Neuronal stem cell (in vitro differentiated cells): ENCODE measurements around the gene GJB5.

Experiments used
- DNase-seq: peaks from one replicate; pipeline ENCODE4 v3.0.0-alpha.2; 2013; ENCODE audit warnings: low spot score
- H2AFZ ChIP-seq: one replicate; pipeline ENCODE4 v1.6.1; 2013; ENCODE audit warnings: mild to moderate bottlenecking, low read length, inconsistent platforms
- H2AK5ac ChIP-seq: 2 replicates; pipeline ENCODE4 v1.6.1; 2013; ENCODE audit warnings: low read depth, mild to moderate bottlenecking, inconsistent platforms, low read length, moderate library complexity, mixed read lengths
- H2BK120ac ChIP-seq: 2 replicates; pipeline ENCODE4 v1.6.1; 2013; ENCODE audit warnings: low read depth, mild to moderate bottlenecking, inconsistent platforms, low read length, moderate library complexity, mixed read lengths
- H2BK12ac ChIP-seq: one replicate; pipeline ENCODE4 v1.6.1; 2013; ENCODE audit warnings: low read length, inconsistent platforms
- H2BK15ac ChIP-seq: 2 replicates; pipeline ENCODE4 v1.6.1; 2013; ENCODE audit warnings: mild to moderate bottlenecking, low read length, inconsistent platforms, mixed read lengths
- H2BK5ac ChIP-seq: one replicate; pipeline ENCODE4 v1.6.1; 2013; ENCODE audit warnings: inconsistent platforms, mild to moderate bottlenecking, low read length, moderate library complexity
- H3K14ac ChIP-seq: one replicate; pipeline ENCODE4 v1.6.1; 2013; ENCODE audit warnings: low read length, inconsistent platforms
- H3K18ac ChIP-seq: 2 replicates; pipeline ENCODE4 v1.6.1; 2013; ENCODE audit warnings: low read length, inconsistent platforms
- H3K23ac ChIP-seq: 2 replicates; pipeline ENCODE4 v1.6.1; 2013; ENCODE audit warnings: low read depth, mild to moderate bottlenecking, mixed read lengths, low read length, inconsistent platforms; ENCODE audit not compliant: poor library complexity
- H3K27ac ChIP-seq: replicated peaks from 3 replicates; pipeline ENCODE4 v1.5.1; 2013; ENCODE audit warnings: low read length, inconsistent platforms
- H3K27me3 ChIP-seq, 3 experiments: 2 replicates each; pipeline ENCODE4 v1.6.1; 2013; ENCODE audit warnings: low read length in 3 of 3, mild to moderate bottlenecking in 2 of 3, inconsistent platforms in 1 of 3, low read depth in 1 of 3, mixed read lengths in 1 of 3, moderate library complexity in 1 of 3; ENCODE audit not compliant: control insufficient read depth in 3 of 3, insufficient read depth in 3 of 3
- H3K36me3 ChIP-seq, 2 donors: replicated peaks in 1 of 2; 2 replicates each; pipeline ENCODE4 v1.6.1; 2013; ENCODE audit warnings: low read length in 2 of 2; ENCODE audit not compliant: control insufficient read depth in 2 of 2, insufficient read depth in 2 of 2
- H3K4ac ChIP-seq: 2 replicates; pipeline ENCODE4 v1.6.1; 2013; ENCODE audit warnings: inconsistent platforms, mild to moderate bottlenecking, low read length, moderate library complexity
- H3K4me1 ChIP-seq, 2 donors: 1 replicate in 1 of 2; 2 replicates in 1 of 2; pipeline ENCODE4 v1.6.1; 2013; ENCODE audit warnings: low read length in 2 of 2, low read depth in 1 of 2; ENCODE audit not compliant: control insufficient read depth in 2 of 2, insufficient read depth in 1 of 2
- H3K4me2 ChIP-seq: one replicate; pipeline ENCODE4 v1.6.1; 2013; ENCODE audit warnings: mild to moderate bottlenecking, low read length, inconsistent platforms; ENCODE audit not compliant: insufficient read depth, poor library complexity, severe bottlenecking
- H3K4me3 ChIP-seq, 2 donors: 2 replicates each; pipeline ENCODE4 v1.5.1; 2013; ENCODE audit warnings: low read length in 2 of 2, mild to moderate bottlenecking in 2 of 2, inconsistent platforms in 1 of 2, moderate library complexity in 1 of 2
- H3K79me1 ChIP-seq: one replicate; pipeline ENCODE4 v1.6.1; 2013; ENCODE audit warnings: low read depth, mild to moderate bottlenecking, inconsistent platforms, low read length, moderate library complexity
- H3K9ac ChIP-seq: one replicate; pipeline ENCODE4 v1.6.1; 2013; ENCODE audit warnings: mild to moderate bottlenecking, low read depth, low read length, inconsistent platforms; ENCODE audit not compliant: poor library complexity
- H3K9me3 ChIP-seq, 2 donors: replicated peaks in 1 of 2; 2 replicates each; pipeline versions ENCODE3 to v1.6.1; 2013; ENCODE audit warnings: low read length in 2 of 2, mild to moderate bottlenecking in 2 of 2, inconsistent platforms in 1 of 2, low read depth in 1 of 2, mixed read lengths in 1 of 2, moderate library complexity in 1 of 2; ENCODE audit not compliant: control insufficient read depth in 2 of 2, insufficient read depth in 1 of 2
- H4K8ac ChIP-seq: one replicate; pipeline ENCODE4 v1.6.1; 2013; ENCODE audit warnings: low read depth, mild to moderate bottlenecking, inconsistent platforms, low read length, moderate library complexity
- H4K91ac ChIP-seq: one replicate; pipeline ENCODE4 v1.6.1; 2013; ENCODE audit warnings: low read length, low read depth, mild to moderate bottlenecking, inconsistent platforms; ENCODE audit not compliant: poor library complexity
- WGBS, 2 donors: extraction: QIAGEN DNeasy Blood & Tissue Kit; methylation state at CpG; one replicate each; pipeline ENCODE4 v1.1.7; 2013; ENCODE audit warnings: missing lambda C conversion rate in 2 of 2, mixed read lengths in 1 of 2; ENCODE audit not compliant: insufficient read length in 2 of 2, insufficient replicate concordance in 1 of 2; ENCODE audit errors: extremely low coverage in 2 of 2; 5-methylcytosine and 5-hydroxymethylcytosine counted together

The GJB5 gene

DNA sequence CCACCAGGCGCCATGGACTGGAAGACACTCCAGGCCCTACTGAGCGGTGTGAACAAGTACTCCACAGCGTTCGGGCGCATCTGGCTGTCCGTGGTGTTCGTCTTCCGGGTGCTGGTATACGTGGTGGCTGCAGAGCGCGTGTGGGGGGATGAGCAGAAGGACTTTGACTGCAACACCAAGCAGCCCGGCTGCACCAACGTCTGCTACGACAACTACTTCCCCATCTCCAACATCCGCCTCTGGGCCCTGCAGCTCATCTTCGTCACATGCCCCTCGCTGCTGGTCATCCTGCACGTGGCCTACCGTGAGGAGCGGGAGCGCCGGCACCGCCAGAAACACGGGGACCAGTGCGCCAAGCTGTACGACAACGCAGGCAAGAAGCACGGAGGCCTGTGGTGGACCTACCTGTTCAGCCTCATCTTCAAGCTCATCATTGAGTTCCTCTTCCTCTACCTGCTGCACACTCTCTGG, 29.9 kb downstream of the GJB5 start:
- Histone ChIP-seq H3K14ac (no peak overlapping the region), H3K9me3 (peaks cover 2 to 5% of the 10 kb centered on the region in 2 donors), H3K4me1 (peaks cover 0 to 6% of the 10 kb centered on the region in 2 donors), H2AK5ac (no peak overlapping the region), H3K4ac (no peak overlapping the region), H2BK15ac (no peak overlapping the region), H2BK120ac (no peak overlapping the region), H3K23ac (peak overlapping the region; percentile 39), H2BK5ac (no peak overlapping the region), H3K4me3 (no peak overlapping the region), H3K4me2 (no peak overlapping the region), H3K27ac (no peak overlapping the region), H4K91ac (no peak overlapping the region), H3K27me3 (peaks cover 11 to 40% (median 32%) of the 10 kb centered on the region in 3 experiments), H2AFZ (no peak overlapping the region), H4K8ac (no peak overlapping the region), H3K36me3 (no peaks in the 10 kb centered on the region), H2BK12ac (no peak overlapping the region), H3K18ac (no peak overlapping the region), H3K9ac (no peak overlapping the region), H3K79me1 (no peaks in the 10 kb centered on the region)
- no CpG with 5 or more reads among the region's 28 CpGs for WGBS, 2 donors
- no peak for DNase-seq

- H3K4me1 ChIP-seq: peaks cover 0 to 6% of the 10 kb centered on the region in 2 donors
- no peak overlapping the region for H2BK5ac ChIP-seq
- no peak overlapping the region for H3K27ac ChIP-seq
- H3K23ac ChIP-seq: peak overlapping the region; percentile 39
- peaks cover 11 to 34% (median 27%) of the 10 kb centered on the region in 3 experiments for H3K27me3 ChIP-seq
- no CpG with 5 or more reads among the region's 22 CpGs for WGBS, 2 donors
- no peak overlapping the region for H3K14ac ChIP-seq
- no peak overlapping the region for H3K4me3 ChIP-seq
- H4K8ac ChIP-seq: no peak overlapping the region
- H3K4me2 ChIP-seq: no peak overlapping the region
- no peak overlapping the region for H2AFZ ChIP-seq
- no peak overlapping the region for H3K4ac ChIP-seq
- no peaks in the 10 kb centered on the region for H3K79me1 ChIP-seq
- H3K9me3 ChIP-seq: peaks cover 2 to 5% of the 10 kb centered on the region in 2 donors
- H3K18ac ChIP-seq: no peak overlapping the region
- no peak overlapping the region for H2BK120ac ChIP-seq
- DNase-seq: no peak
- no peak overlapping the region for H4K91ac ChIP-seq
- no peak overlapping the region for H2AK5ac ChIP-seq
- peak overlapping the region; percentile 24 for H3K9ac ChIP-seq
- no peak overlapping the region for H2BK15ac ChIP-seq
- H2BK12ac ChIP-seq: no peak overlapping the region
- H3K36me3 ChIP-seq: no peaks in the 10 kb centered on the region
These were observed 30.5 kb downstream of the GJB5 start for GRCh38 chr1:34785231-34785874.

DNA sequence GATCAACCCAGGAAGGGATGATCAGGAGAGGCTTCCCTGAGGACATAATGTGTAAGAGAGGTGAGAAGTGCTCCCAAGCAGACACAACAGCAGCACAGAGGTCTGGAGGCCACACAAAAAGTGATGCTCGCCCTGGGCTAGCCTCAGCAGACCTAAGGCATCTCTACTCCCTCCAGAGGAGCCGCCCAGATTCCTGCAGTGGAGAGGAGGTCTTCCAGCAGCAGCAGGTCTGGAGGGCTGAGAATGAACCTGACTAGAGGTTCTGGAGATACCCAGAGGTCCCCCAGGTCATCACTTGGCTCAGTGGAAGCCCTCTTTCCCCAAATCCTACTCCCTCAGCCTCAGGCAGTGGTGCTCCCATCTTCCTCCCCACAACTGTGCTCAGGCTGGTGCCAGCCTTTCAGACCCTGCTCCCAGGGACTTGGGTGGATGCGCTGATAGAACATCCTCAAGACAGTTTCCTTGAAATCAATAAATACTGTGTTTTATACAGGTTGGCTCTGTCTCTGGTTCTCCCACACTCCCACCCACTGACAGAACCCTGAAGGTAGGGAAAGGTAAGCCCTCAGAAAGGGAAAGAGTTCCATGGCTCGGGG, 31.1 kb downstream of the GJB5 start:
- no peak for DNase-seq
- Histone ChIP-seq H3K36me3 (no peaks in the 10 kb centered on the region), H4K91ac (no peak overlapping the region), H2BK15ac (no peak overlapping the region), H3K18ac (no peak overlapping the region), H2BK12ac (no peak overlapping the region), H3K27me3 (peaks cover 11 to 28% (median 20%) of the 10 kb centered on the region in 3 experiments), H3K4me3 (no peak overlapping the region), H4K8ac (no peak overlapping the region), H2BK120ac (no peak overlapping the region), H3K27ac (no peak overlapping the region), H3K4me2 (no peak overlapping the region), H2BK5ac (no peak overlapping the region), H2AK5ac (no peak overlapping the region), H3K14ac (no peak overlapping the region), H3K9ac (no peak overlapping the region), H3K4ac (no peak overlapping the region), H3K23ac (no peak overlapping the region), H2AFZ (no peak overlapping the region), H3K4me1 (peaks cover 0 to 6% of the 10 kb centered on the region in 2 donors), H3K9me3 (peaks cover 2 to 5% of the 10 kb centered on the region in 2 donors), H3K79me1 (no peaks in the 10 kb centered on the region)
- no CpG with 5 or more reads among the region's 4 CpGs for WGBS, 2 donors

DNA sequence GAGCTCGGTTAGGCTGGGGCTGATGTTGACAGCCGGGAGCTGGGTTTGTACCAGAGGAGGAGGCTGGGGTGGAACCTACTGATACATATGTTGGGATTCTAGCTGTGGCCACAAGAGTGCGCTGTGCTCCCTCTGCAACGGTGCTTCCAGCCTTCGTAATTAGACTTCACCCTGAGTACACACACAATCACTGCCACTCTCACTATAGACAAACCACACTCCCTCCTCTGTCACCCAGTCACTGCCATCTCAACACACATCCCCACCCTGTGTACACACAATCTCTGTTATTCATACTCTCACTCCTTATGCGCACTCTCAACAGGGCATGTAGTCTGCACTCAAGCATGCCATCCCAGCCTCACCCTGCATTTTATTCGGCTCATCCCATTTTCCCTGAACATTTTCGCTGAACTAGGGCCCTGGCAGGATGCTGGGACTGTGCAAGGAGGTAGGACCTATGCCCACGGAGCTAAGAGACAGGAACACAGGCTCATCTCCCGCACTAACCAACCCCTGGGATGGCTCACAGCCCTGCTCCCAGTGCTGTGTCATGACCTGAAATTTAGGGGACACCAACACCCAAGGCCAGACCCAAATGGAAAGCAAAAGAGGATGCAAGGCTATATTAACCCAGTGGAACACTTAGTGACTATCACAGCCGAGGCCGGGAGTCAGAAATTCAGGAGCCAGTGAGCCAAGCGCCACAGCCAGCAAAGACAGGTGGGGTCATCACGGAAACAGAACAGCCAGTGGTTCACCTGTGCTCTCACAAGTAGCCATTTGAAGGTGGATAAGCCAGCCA, 31.9 kb downstream of the GJB5 start:
- peak overlapping the region; percentile 11 for H3K14ac ChIP-seq
- peaks cover 0 to 3% of the 10 kb centered on the region in 2 donors for H3K4me1 ChIP-seq
- H3K4me3 ChIP-seq: no peak overlapping the region
- no peak overlapping the region for H2BK15ac ChIP-seq
- no peak overlapping the region for H2AK5ac ChIP-seq
- peak; percentile 51 for DNase-seq
- H2BK12ac ChIP-seq: no peak overlapping the region
- no peaks in the 10 kb centered on the region for H3K79me1 ChIP-seq
- H3K18ac ChIP-seq: no peak overlapping the region
- H2BK120ac ChIP-seq: no peak overlapping the region
- H3K27me3 ChIP-seq: peaks cover 4 to 22% (median 13%) of the 10 kb centered on the region in 3 experiments
- H3K27ac ChIP-seq: no peak overlapping the region
- H3K4me2 ChIP-seq: no peak overlapping the region
- H3K9ac ChIP-seq: no peak overlapping the region
- H3K36me3 ChIP-seq: no peaks in the 10 kb centered on the region
- H3K23ac ChIP-seq: peak overlapping the region; percentile 14
- no peak overlapping the region for H3K4ac ChIP-seq
- WGBS, 2 donors: no CpG with 5 or more reads among the region's 14 CpGs
- peaks cover 2 to 5% of the 10 kb centered on the region in 2 donors for H3K9me3 ChIP-seq
- H4K8ac ChIP-seq: no peak overlapping the region
- no peak overlapping the region for H4K91ac ChIP-seq
- H2AFZ ChIP-seq: peak overlapping the region; percentile 1
- no peak overlapping the region for H2BK5ac ChIP-seq
